ENCODE measurements around the gene DESI1. TPM values are rescaled to one million over a fixed set of nuclear protein-coding genes. Genes with fewer than 3 reads are reported as not detected.

Gene DESI1
- total RNA-seq, 6 experiments from 2014 or later = 34.8 to 49.5 (median 40.9) TPM

DNA sequence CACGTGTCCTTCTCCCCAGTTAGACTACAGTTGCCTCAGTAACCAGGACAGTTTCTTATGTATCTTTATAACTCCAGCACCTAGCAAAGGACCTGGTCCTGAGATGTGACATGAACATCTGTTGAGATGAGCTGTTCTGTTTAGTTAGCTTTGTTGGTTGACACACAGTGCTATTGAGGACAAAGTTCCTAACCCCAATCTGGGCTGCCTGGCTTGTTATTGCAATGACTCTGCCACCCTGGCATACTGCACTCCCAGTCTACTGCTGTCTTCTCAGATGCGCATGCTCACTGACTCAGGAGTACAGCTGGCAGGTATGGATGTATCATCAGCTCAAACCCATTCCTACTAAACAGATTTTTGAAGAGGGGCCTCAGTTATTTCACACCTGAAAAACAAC is 7.4 kb downstream of the DESI1 start:
- H3K27ac ChIP-seq = peak overlapping the region in 1 of 3 donors; percentile 59
- TF ChIP-seq, protein P1, sequence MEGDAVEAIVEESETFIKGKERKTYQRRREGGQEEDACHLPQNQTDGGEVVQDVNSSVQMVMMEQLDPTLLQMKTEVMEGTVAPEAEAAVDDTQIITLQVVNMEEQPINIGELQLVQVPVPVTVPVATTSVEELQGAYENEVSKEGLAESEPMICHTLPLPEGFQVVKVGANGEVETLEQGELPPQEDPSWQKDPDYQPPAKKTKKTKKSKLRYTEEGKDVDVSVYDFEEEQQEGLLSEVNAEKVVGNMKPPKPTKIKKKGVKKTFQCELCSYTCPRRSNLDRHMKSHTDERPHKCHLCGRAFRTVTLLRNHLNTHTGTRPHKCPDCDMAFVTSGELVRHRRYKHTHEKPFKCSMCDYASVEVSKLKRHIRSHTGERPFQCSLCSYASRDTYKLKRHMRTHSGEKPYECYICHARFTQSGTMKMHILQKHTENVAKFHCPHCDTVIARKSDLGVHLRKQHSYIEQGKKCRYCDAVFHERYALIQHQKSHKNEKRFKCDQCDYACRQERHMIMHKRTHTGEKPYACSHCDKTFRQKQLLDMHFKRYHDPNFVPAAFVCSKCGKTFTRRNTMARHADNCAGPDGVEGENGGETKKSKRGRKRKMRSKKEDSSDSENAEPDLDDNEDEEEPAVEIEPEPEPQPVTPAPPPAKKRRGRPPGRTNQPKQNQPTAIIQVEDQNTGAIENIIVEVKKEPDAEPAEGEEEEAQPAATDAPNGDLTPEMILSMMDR (IDR thresholded peaks at IDR 0.05) = no peak
- no peak for TF ChIP-seq POLR2A (IDR thresholded peaks at IDR 0.05)
- H3K36me3 ChIP-seq = peaks cover 0 to 2% (median 0%) of the 10 kb centered on the region in 4 donors
- 23% methylated on average over 2 of the region's 2 CpGs for WGBS (ENCODE audit: insufficient coverage, low coverage, low lambda C conversion rate, missing lambda C conversion rate)
- ATAC-seq (peak; percentile 92 to 98 (median 96)), DNase-seq (peak; percentile 63 to 87 (median 79))
- intact Hi-C loops (cut with DNase I) = no loop called here
- no peaks in the 10 kb centered on the region for H3K9me3 ChIP-seq
- H3K4me1 ChIP-seq = peaks cover 0 to 37% (median 9%) of the 10 kb centered on the region in 4 donors
- no peaks in the 10 kb centered on the region for H3K27me3 ChIP-seq
- no peak overlapping the region for H3K4me3 ChIP-seq

DNA sequence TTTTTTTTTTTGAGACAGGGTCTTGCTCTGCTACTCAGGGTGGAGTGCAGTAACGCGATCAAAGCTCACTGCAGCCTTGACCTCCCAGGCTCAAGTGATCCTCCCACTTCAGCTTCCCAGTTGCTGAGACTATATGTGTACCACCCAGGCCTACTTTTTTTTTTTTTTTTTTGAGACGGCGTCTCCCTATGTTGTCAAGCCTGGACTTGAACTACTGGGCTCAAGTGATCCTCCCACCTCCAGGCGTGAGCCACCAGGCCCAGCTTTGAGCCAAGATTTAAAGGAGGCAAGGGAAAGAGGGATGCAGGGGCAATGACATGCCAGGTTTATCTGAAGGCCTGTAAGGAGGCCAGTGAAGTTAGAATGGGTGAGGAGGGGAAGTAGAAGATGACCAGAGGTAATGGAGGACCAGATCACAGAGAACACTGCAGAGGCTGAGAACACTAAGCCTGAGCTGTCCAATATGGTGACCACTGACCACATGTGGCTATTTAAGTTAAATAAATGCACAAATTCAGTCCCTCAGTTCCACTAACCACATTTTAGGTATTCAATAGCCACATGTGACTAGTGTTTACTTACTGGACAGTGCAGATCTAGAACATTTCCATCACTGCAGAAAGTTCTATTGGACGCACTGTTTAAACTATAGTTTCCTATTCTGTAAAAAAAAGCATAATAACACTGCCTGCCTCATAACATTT is 8.1 kb downstream of the DESI1 start:
- no peak for TF ChIP-seq POLR2A (IDR thresholded peaks at IDR 0.05)
- TF ChIP-seq, protein P1 (IDR thresholded peaks at IDR 0.05) = no peak
- no peaks in the 10 kb centered on the region for H3K27me3 ChIP-seq
- ATAC-seq (no peak), DNase-seq (no peak)
- intact Hi-C loops (cut with DNase I) = no loop called here
- H3K27ac ChIP-seq = peak overlapping the region in 2 of 3 donors; percentile 38 to 59
- 87% methylated on average over 4 of the region's 6 CpGs for WGBS (ENCODE audit: insufficient coverage, low coverage, low lambda C conversion rate, missing lambda C conversion rate)
- H3K9me3 ChIP-seq = no peaks in the 10 kb centered on the region
- H3K4me3 ChIP-seq = no peak overlapping the region
- H3K36me3 ChIP-seq = peaks cover 0 to 5% (median 1%) of the 10 kb centered on the region in 4 donors
- peaks cover 0 to 33% (median 9%) of the 10 kb centered on the region in 4 donors for H3K4me1 ChIP-seq

DNA sequence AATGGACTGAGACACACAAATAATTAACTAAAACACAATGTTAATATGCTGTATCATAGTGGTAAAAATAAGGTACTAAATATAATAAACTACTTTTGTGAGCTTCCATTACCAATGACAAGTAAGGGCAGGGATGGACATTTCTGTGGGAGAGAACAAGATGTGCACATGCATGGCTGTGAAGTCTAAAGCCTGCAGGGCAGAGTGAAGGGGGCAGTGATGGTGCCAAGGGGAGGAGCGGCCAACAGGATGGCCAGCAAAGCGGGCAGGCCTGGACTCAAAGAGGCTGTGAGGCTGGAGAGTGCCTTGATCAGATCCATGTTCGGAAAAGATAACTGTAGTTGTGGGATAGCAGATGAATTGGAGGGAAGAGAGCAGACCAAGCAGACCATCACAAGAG is 12.5 kb downstream of the DESI1 start:
- DNase-seq = no peak
- Histone ChIP-seq H3K9me3 (no peaks in the 10 kb centered on the region), H3K36me3 (peaks cover 0 to 42% (median 19%) of the 10 kb centered on the region in 4 donors), H3K27ac (no peak overlapping the region), H3K27me3 (no peaks in the 10 kb centered on the region), H3K4me1 (peaks cover 0 to 12% (median 6%) of the 10 kb centered on the region in 4 donors), H3K4me3 (no peak overlapping the region)
- no peak for TF ChIP-seq POLR2A (IDR thresholded peaks at IDR 0.05)
- TF ChIP-seq, protein P1 (IDR thresholded peaks at IDR 0.05) = no peak
- intact Hi-C loops (cut with DNase I) = no loop called here
- no peak for ATAC-seq
- 85% methylated on average over 3 of the region's 3 CpGs for WGBS (ENCODE audit: insufficient coverage, low coverage, low lambda C conversion rate, missing lambda C conversion rate)

DNA sequence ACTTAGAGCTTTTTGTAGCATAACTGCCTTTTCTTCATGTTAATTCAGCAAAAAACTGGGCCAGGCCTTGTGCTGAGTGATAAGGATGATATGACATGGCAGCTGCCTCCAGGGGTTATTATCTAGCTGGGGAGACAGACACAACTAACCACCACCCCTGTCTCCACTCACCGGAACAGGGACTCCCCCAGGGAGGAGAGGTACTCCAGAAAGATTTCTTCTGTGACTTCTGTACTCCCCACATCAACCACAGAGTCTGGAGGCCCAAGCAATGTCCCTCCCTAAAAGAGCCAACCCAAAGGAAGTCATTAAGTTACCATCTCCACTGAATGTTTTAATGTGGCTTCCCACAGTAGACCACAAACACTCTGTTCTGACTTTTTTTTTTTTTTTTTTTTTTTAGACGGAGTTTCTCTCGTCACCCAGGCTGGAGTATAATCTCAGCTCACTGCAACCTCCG is 16.9 kb downstream of the DESI1 start:
- intact Hi-C loops (cut with DNase I) = no loop called here
- WGBS (ENCODE audit: insufficient coverage, low coverage, low lambda C conversion rate, missing lambda C conversion rate) = 59% methylated on average over 3 of the region's 4 CpGs
- peaks cover 0 to 78% (median 34%) of the 10 kb centered on the region in 4 donors for H3K36me3 ChIP-seq
- no peak for DNase-seq
- ATAC-seq = peak in 1 of 4 donors; percentile 18
- no peak overlapping the region for H3K4me3 ChIP-seq
- TF ChIP-seq POLR2A (IDR thresholded peaks at IDR 0.05) = no peak
- TF ChIP-seq, protein P1 (IDR thresholded peaks at IDR 0.05) = no peak
- no peaks in the 10 kb centered on the region for H3K27me3 ChIP-seq
- H3K27ac ChIP-seq = no peak overlapping the region
- H3K9me3 ChIP-seq = no peaks in the 10 kb centered on the region
- H3K4me1 ChIP-seq = no peaks in the 10 kb centered on the region
